ENCODE results near the gene PDE4D.

- TF ChIP-seq CTCF (conservative IDR thresholded peaks at IDR 0.05; ENCODE audit: low read depth, low read length) (no peak), EZH2 (IDR thresholded peaks at IDR 0.05; ENCODE audit: borderline replicate concordance, low read depth, low read length, poor library complexity, severe bottlenecking) (no peak)
Measured at GRCh38 chr5:59348189-59348588, 545.3 kb downstream of the PDE4D start.
